HEK293 (cell line): ENCODE measurements around the gene MLLT10.

Source experiments
- CTCF ChIP-seq: fragments of 450-650 bp; formaldehyde crosslinking; IDR thresholded peaks from 2 replicates; pipeline ENCODE4 v1.5.1; 2016; ENCODE audit warnings: missing biosample characterization, missing genetic modification characterization
- ELK4 ChIP-seq: IDR thresholded peaks from 2 replicates; pipeline ENCODE4 v1.6.1; 2011; ENCODE audit warnings: mild to moderate bottlenecking, low read depth, low read length, borderline replicate concordance
- MZF1 ChIP-seq: fragments of 450-650 bp; formaldehyde crosslinking; IDR thresholded peaks from 2 replicates; pipeline ENCODE4 v1.5.1; 2017; ENCODE audit warnings: missing biosample characterization, missing genetic modification characterization, borderline replicate concordance
- PRDM1 ChIP-seq: fragments of 450-650 bp; formaldehyde crosslinking; IDR thresholded peaks from 2 replicates; pipeline ENCODE4; 2016; ENCODE audit warnings: missing biosample characterization, missing genetic modification characterization
- TRIM28 ChIP-seq: IDR thresholded peaks from 2 replicates; pipeline ENCODE4 v1.6.1; 2011; ENCODE audit warnings: low read length, control low read depth, borderline replicate concordance
- WT1 ChIP-seq: fragments of 450-650 bp; formaldehyde crosslinking; IDR thresholded peaks from 2 replicates; pipeline ENCODE4 v1.5.1; 2016; ENCODE audit warnings: missing biosample characterization, missing genetic modification characterization
- ZBTB1 ChIP-seq: fragments of 450-650 bp; formaldehyde crosslinking; IDR thresholded peaks from 2 replicates; pipeline ENCODE4 v1.5.1; 2016; ENCODE audit warnings: missing biosample characterization, missing genetic modification characterization
- ZBTB21 ChIP-seq: fragments of 450-650 bp; formaldehyde crosslinking; IDR thresholded peaks from 2 replicates; pipeline ENCODE4 v1.5.1; 2017; ENCODE audit warnings: missing biosample characterization, missing genetic modification characterization
- ZFHX2 ChIP-seq: fragments of 450-650 bp; formaldehyde crosslinking; conservative IDR thresholded peaks from 2 replicates; pipeline ENCODE4 v1.5.1; 2016; ENCODE audit warnings: missing biosample characterization, missing genetic modification characterization
- ZFP37 ChIP-seq: fragments of 450-650 bp; formaldehyde crosslinking; IDR thresholded peaks from 2 replicates; pipeline ENCODE4 v1.5.1; 2016; ENCODE audit warnings: missing biosample characterization, missing genetic modification characterization
- ZNF140 ChIP-seq: fragments of 450-650 bp; formaldehyde crosslinking; IDR thresholded peaks from 2 replicates; pipeline ENCODE4 v1.5.1; 2016; ENCODE audit warnings: missing biosample characterization, missing genetic modification characterization
- ZNF214 ChIP-seq: fragments of 450-650 bp; formaldehyde crosslinking; IDR thresholded peaks from 2 replicates; pipeline ENCODE4 v1.5.1; 2017; ENCODE audit warnings: missing biosample characterization, mild to moderate bottlenecking, missing genetic modification characterization, borderline replicate concordance
- ZNF280D ChIP-seq: fragments of 450-650 bp; formaldehyde crosslinking; IDR thresholded peaks from 2 replicates; pipeline ENCODE4 v1.5.1; 2016; ENCODE audit warnings: missing biosample characterization, missing genetic modification characterization
- ZNF311 ChIP-seq: fragments of 450-650 bp; formaldehyde crosslinking; IDR thresholded peaks from 2 replicates; pipeline ENCODE4 v1.5.1; 2017; ENCODE audit warnings: missing biosample characterization, missing genetic modification characterization, borderline replicate concordance
- ZNF324 ChIP-seq: fragments of 450-650 bp; formaldehyde crosslinking; IDR thresholded peaks from 2 replicates; pipeline ENCODE4 v1.5.1; 2016; ENCODE audit warnings: missing biosample characterization, missing genetic modification characterization
- ZNF391 ChIP-seq: fragments of 450-650 bp; formaldehyde crosslinking; IDR thresholded peaks from 2 replicates; pipeline ENCODE4 v1.5.1; 2016; ENCODE audit warnings: low read depth, missing biosample characterization, missing genetic modification characterization, borderline replicate concordance
- ZNF404 ChIP-seq: fragments of 450-650 bp; formaldehyde crosslinking; IDR thresholded peaks from 2 replicates; pipeline ENCODE4 v1.5.1; 2017; ENCODE audit warnings: missing biosample characterization, missing genetic modification characterization
- ZNF473 ChIP-seq: fragments of 450-650 bp; formaldehyde crosslinking; IDR thresholded peaks from 2 replicates; pipeline ENCODE4 v1.5.1; 2017; ENCODE audit warnings: missing biosample characterization, missing genetic modification characterization
- ZNF555 ChIP-seq: fragments of 450-650 bp; formaldehyde crosslinking; conservative IDR thresholded peaks from 2 replicates; pipeline ENCODE4 v1.5.1; 2017; ENCODE audit warnings: missing biosample characterization, mild to moderate bottlenecking, missing genetic modification characterization, inconsistent platforms
- ZNF561 ChIP-seq: fragments of 450-650 bp; IDR thresholded peaks from 2 replicates; pipeline ENCODE4 v1.5.1; 2018; ENCODE audit warnings: missing biosample characterization, missing genetic modification characterization, borderline replicate concordance
- ZNF600 ChIP-seq: fragments of 450-650 bp; formaldehyde crosslinking; IDR thresholded peaks from 2 replicates; pipeline ENCODE4 v1.5.1; 2016; ENCODE audit warnings: missing biosample characterization, missing genetic modification characterization
- ZNF621 ChIP-seq: fragments of 450-650 bp; formaldehyde crosslinking; IDR thresholded peaks from 2 replicates; pipeline ENCODE4 v1.5.1; 2017; ENCODE audit warnings: missing biosample characterization, missing genetic modification characterization
- ZNF626 ChIP-seq: fragments of 450-650 bp; sonication (Bioruptor Pico); formaldehyde crosslinking; IDR thresholded peaks from 2 replicates; pipeline ENCODE4 v1.5.1; 2018; ENCODE audit warnings: missing biosample characterization, missing genetic modification characterization, inconsistent platforms
- ZNF707 ChIP-seq: fragments of 450-650 bp; formaldehyde crosslinking; IDR thresholded peaks from 2 replicates; pipeline ENCODE4 v1.5.1; 2016; ENCODE audit warnings: missing biosample characterization, missing genetic modification characterization
- ZNF747 ChIP-seq: fragments of 450-650 bp; formaldehyde crosslinking; IDR thresholded peaks from 2 replicates; pipeline ENCODE4 v1.5.1; 2016; ENCODE audit warnings: missing biosample characterization, missing genetic modification characterization
- ZNF837 ChIP-seq: fragments of 450-650 bp; formaldehyde crosslinking; IDR thresholded peaks from 2 replicates; pipeline ENCODE4 v1.5.1; 2016; ENCODE audit warnings: missing biosample characterization, missing genetic modification characterization
- ZNF843 ChIP-seq: fragments of 450-650 bp; formaldehyde crosslinking; IDR thresholded peaks from 2 replicates; pipeline ENCODE4 v1.5.1; 2016; ENCODE audit warnings: missing biosample characterization, missing genetic modification characterization
- ZSCAN18 ChIP-seq: fragments of 450-650 bp; formaldehyde crosslinking; IDR thresholded peaks from 2 replicates; pipeline ENCODE4 v1.5.1; 2016; ENCODE audit warnings: missing biosample characterization, missing genetic modification characterization
- ZSCAN5A ChIP-seq: fragments of 450-650 bp; formaldehyde crosslinking; IDR thresholded peaks from 2 replicates; pipeline ENCODE4 v1.5.1; 2016; ENCODE audit warnings: missing biosample characterization, missing genetic modification characterization

The MLLT10 gene

GRCh38 chr10:21724687-21725367 is 190.8 kb downstream of the MLLT10 start (continued):
- no peak for TF ChIP-seq ZNF837
- no peak for TF ChIP-seq ZNF311 (tag by site-specific recombination)
- TF ChIP-seq CTCF (tag by site-specific recombination) = no peak
- no peak for TF ChIP-seq ZFHX2
- TF ChIP-seq ZNF561 = peak; percentile 99
- no peak for TF ChIP-seq ZSCAN18
- TF ChIP-seq ZNF324 (tag by site-specific recombination) = peak; percentile 73; the same call in 1 of the 2 replicates
- TF ChIP-seq ZNF280D (tag by site-specific recombination) = no peak
- TF ChIP-seq ZNF214 (tag by site-specific recombination) = peak; percentile 94; the same call in 1 of the 2 replicates
- no peak for TF ChIP-seq ZNF140 (tag by site-specific recombination)
- TF ChIP-seq ZNF600 = no peak
- no peak for TF ChIP-seq ZNF747
- TF ChIP-seq ZNF391 (tag by site-specific recombination) = peak; percentile 81; the same call in 1 of the 2 replicates
- no peak for TF ChIP-seq ZNF707 (tag by site-specific recombination)
- TF ChIP-seq ZNF621 (tag by site-specific recombination) = no peak
- TF ChIP-seq ZNF843 (tag by site-specific recombination) = peak; percentile 78; the same call in 1 of the 2 replicates
- no peak for TF ChIP-seq ZNF555 (tag by site-specific recombination)
- TF ChIP-seq ZSCAN5A (tag by site-specific recombination) = no peak
- TF ChIP-seq ZNF473 (tag by site-specific recombination) = no peak; the same call in 1 of the 2 replicates
- peak; percentile 82; the same call in 1 of the 2 replicates for TF ChIP-seq MZF1
- TF ChIP-seq ZBTB1 (tag by site-specific recombination) = peak; percentile 38; the same call in 1 of the 2 replicates
- TF ChIP-seq ZNF626 = peak; percentile 98
- TF ChIP-seq ZBTB21 (tag by site-specific recombination) = peak; percentile 71
- TF ChIP-seq TRIM28 = peak; percentile 83
- TF ChIP-seq WT1 (tag by site-specific recombination) = peak; percentile 73
- TF ChIP-seq ZNF404 (tag by site-specific recombination) = no peak
- TF ChIP-seq PRDM1 (tag by site-specific recombination) = peak; percentile 97
- no peak for TF ChIP-seq ZFP37 (tag by site-specific recombination)
- no peak for TF ChIP-seq ELK4
